HFF-Myc (cell line): ENCODE results near the gene CHN1.

ENCODE experiments used
- DNase-seq: peaks from one replicate; pipeline ENCODE4 v3.0.0-alpha.2; 2011; ENCODE audit warnings: low read depth; ENCODE audit errors: extremely low read depth
- H3K4me3 ChIP-seq: replicated peaks from 2 replicates; pipeline ENCODE4 v1.5.1; 2011; ENCODE audit warnings: low read depth, mild to moderate bottlenecking, control low read depth, low read length
- TF ChIP-seq, protein P1 (sequence below): IDR thresholded peaks from 2 replicates; pipeline ENCODE4 v1.5.1; 2012; ENCODE audit warnings: mild to moderate bottlenecking, low read depth, low read length, control low read depth; ENCODE audit errors: missing control alignments

The CHN1 gene

DNA sequence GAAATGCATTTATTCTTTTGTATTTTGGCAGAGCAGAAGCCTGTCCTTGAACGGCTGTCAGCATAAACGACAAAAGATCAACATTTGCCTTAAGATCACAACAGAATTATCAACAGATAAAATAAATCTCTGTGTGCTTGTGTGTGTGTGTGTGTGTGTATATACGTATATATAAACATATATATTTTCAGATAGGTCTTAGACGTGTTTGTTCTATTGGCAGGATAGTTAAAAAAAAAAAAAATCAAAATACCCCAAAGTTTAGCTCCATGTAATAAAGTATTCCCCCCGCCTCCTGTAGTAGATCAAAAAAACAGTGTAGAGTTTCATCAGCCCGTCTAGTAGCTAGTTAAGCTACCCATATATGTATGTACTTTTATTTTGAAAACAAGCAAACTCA lies 107.9 kb downstream of the CHN1 start:
- H3K4me3 ChIP-seq: no peak overlapping the region
- no peak for DNase-seq
- TF ChIP-seq, protein P1, sequence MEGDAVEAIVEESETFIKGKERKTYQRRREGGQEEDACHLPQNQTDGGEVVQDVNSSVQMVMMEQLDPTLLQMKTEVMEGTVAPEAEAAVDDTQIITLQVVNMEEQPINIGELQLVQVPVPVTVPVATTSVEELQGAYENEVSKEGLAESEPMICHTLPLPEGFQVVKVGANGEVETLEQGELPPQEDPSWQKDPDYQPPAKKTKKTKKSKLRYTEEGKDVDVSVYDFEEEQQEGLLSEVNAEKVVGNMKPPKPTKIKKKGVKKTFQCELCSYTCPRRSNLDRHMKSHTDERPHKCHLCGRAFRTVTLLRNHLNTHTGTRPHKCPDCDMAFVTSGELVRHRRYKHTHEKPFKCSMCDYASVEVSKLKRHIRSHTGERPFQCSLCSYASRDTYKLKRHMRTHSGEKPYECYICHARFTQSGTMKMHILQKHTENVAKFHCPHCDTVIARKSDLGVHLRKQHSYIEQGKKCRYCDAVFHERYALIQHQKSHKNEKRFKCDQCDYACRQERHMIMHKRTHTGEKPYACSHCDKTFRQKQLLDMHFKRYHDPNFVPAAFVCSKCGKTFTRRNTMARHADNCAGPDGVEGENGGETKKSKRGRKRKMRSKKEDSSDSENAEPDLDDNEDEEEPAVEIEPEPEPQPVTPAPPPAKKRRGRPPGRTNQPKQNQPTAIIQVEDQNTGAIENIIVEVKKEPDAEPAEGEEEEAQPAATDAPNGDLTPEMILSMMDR: no peak

DNA sequence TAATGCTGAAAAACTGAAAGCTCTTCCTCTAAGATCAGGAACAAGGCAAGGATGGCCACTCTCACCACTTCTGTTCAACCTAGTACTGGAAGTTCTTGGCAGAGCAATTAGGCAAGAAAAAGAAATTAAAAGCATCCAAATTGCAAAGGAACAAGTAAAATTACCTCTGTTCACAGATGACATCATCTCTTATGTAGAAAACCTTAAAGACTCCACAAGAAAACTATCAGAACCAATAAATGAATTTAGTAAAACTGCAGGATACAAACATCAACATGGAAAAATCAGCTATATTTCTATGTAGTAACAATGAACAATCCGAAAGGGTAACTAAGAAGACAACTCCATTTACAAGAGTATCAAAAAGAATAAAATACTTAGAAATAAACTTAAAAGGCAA lies 112.2 kb downstream of the CHN1 start:
- TF ChIP-seq, protein P1: no peak
- DNase-seq: no peak
- no peak overlapping the region for H3K4me3 ChIP-seq

DNA sequence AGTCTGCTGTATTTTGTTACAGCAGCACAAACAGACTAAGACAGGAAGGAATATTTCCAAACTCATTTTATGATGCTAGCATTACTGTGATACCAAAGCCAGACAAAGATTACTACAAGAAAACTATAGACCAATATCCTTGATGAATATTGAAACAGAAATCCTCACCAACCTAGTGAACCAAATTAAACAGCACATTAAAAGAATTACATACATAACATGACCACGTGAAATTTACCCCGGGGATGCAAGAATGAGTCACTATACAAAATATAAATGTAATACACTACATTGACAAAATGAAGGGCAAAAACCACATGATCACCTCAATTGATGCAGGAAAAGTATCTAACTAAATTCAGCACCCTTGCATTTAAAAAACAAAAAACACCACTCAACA lies 112.6 kb downstream of the CHN1 start:
- TF ChIP-seq, protein P1: no peak

DNA sequence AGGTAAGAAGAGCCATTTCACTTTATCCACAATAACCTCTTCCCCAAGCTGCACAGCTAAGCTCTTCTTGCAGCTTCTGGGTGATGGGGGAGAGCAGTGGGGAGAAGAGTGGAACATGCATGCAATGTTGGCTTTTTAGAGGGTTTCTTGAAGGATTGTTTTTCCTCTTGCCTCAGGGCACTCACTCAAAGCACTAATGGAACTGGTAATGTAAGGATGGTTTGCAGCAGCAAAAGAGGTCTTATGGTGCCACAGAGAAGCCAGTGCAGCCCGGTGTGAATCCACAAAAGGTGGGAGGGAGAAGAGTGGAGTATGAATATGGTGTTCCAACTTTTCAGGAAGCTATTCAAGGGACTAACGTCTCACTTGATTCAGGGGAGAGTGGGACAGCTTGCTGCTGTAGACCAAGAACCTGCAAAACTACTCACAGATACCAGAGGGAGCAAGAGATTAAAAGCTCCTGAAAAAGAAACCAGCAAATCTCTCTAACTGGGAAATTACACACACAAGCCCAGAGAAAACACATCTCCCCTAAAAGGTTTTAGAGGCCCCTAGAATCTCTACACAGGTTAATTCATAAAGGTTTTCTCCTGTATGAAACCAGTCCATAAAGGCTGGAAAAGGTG lies 116.4 kb downstream of the CHN1 start:
- no peak for DNase-seq
- no peak overlapping the region for H3K4me3 ChIP-seq
- TF ChIP-seq, protein P1: no peak

More for the DNA sequence above, 112.6 kb downstream of the CHN1 start:
- H3K4me3 ChIP-seq: no peak overlapping the region
- DNase-seq: no peak

DNA sequence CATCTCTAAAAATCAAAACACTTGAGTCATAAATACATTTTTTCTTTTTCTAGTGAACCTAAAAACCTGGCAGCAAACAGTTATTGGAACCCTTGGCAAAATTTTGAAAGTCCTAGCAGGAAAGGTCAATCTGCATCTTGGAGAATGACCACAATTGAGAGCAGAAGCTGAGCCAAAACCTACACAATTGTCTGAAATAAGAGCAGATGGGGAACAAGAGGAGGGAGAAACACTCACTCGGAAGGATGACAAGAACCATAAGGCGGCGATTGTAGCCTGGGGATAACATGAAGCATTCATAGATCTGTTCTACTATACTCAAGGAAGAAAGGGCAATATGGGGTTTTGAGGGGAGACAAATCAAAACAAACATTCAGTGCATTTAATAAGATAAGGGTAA lies 117.0 kb downstream of the CHN1 start:
- no peak overlapping the region for H3K4me3 ChIP-seq
- DNase-seq: no peak
- TF ChIP-seq, protein P1: no peak

DNA sequence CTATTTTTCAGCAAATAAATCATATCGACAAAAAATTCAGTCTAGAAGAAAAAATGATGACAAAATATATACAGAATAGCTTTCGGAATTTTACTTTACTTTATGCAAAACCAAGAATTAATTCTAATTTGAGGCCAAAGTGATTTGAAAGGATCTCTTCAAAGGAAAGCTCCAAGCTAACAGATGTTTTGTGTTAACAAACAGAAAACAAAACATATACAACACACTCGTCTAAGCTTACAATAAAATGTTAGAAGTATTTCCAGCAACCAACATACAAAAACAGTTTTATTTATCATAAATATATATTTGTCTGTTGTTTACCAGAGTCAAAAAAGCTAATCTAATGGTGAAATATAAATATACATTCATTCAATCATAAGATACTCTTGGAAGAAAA lies 122.8 kb downstream of the CHN1 start:
- TF ChIP-seq, protein P1: no peak
- H3K4me3 ChIP-seq: no peak overlapping the region
- DNase-seq: no peak

DNA sequence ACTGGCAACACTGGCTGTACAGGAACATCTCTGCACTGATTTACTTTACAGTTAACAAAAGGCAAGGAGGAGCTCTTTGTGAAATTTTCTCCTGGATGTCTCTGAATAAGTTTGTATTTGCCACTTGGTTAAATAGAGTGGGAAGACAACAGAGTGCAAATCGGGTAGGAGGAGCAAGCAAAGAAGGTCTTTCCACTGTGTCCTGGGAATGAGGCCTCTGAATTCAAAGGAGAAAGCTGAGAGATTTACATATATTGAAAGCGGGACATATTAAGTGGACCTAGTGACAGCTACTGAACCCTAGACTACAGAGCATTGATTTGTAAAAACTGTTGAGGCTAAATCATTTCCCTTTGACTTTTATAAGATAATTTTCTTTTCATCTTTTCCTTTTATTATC lies 123.5 kb downstream of the CHN1 start:
- no peak for DNase-seq
- TF ChIP-seq, protein P1: no peak
- H3K4me3 ChIP-seq: no peak overlapping the region
